ENCODE data around the gene HPF1. TPM values are rescaled to one million over a fixed set of nuclear protein-coding genes. Genes with fewer than 3 reads are reported as not detected.
"Not testable (repeated sequence)": the region's sequence is repeated elsewhere in the genome, so short reads cannot be mapped to it uniquely, and the experiment has no call there.

The HPF1 gene
- 10 to 100 TPM in 3 of 4 donors, 1 to 10 TPM in 1; 9.2 to 28.7 (median 23.0) TPM for total RNA-seq

GRCh38 chr4:169757575-169758184 is at the start of gene HPF1:
Gene HPF1, minus strand, starts transcription at chr4:169757944. Its CDS starts 67 bp downstream, at chr4:169757877.
- TF ChIP-seq CTCF (IDR thresholded peaks at IDR 0.05) = no peak
- DNase-seq (ENCODE audit: low spot score) (peak; percentile 89), ATAC-seq (ENCODE audit: low FRiP score) (peak; percentile 97)

- not testable (repeated sequence) for DNase-seq (ENCODE audit: low spot score); ATAC-seq (ENCODE audit: low FRiP score)
Measured at GRCh38 chr4:169806770-169807169, 49.0 kb upstream of the HPF1 start.

- DNase-seq (ENCODE audit: low spot score) (no peak), ATAC-seq (ENCODE audit: low FRiP score) (no peak)
- TF ChIP-seq CTCF (IDR thresholded peaks at IDR 0.05) = no peak
Measured at GRCh38 chr4:169803413-169803812, 45.7 kb upstream of the HPF1 start.

GRCh38 chr4:169802873-169803272 is 45.1 kb upstream of the HPF1 start:
- ATAC-seq (ENCODE audit: low FRiP score) = no peak

GRCh38 chr4:169800541-169800940 is 42.8 kb upstream of the HPF1 start:
- no peak for ATAC-seq (ENCODE audit: low FRiP score)
- no peak for TF ChIP-seq CTCF (IDR thresholded peaks at IDR 0.05)
- no peak for DNase-seq (ENCODE audit: low spot score)

More at GRCh38 chr4:169802873-169803272, 45.1 kb upstream of the HPF1 start:
- no peak for DNase-seq (ENCODE audit: low spot score)
- TF ChIP-seq CTCF (IDR thresholded peaks at IDR 0.05) = no peak

- DNase-seq (ENCODE audit: low spot score) (no peak), ATAC-seq (ENCODE audit: low FRiP score) (no peak)
- no peak for TF ChIP-seq CTCF (IDR thresholded peaks at IDR 0.05)
Measured at GRCh38 chr4:169799260-169799659, 41.5 kb upstream of the HPF1 start.

GRCh38 chr4:169795585-169795984 is 37.8 kb upstream of the HPF1 start:
- TF ChIP-seq CTCF (IDR thresholded peaks at IDR 0.05) = no peak
- ATAC-seq (ENCODE audit: low FRiP score) = peak; percentile 34
- DNase-seq (ENCODE audit: low spot score) = no peak

All from omental fat pad (tissue), 4 donors.